Measurements from ENCODE around the gene UBTF. TPM values are rescaled to one million over a fixed set of nuclear protein-coding genes. Genes with fewer than 3 reads are reported as not detected.

The UBTF gene
- total RNA-seq, 4 donors from 2014 or later: 32.9 to 60.2 (median 41.2) TPM

DNA sequence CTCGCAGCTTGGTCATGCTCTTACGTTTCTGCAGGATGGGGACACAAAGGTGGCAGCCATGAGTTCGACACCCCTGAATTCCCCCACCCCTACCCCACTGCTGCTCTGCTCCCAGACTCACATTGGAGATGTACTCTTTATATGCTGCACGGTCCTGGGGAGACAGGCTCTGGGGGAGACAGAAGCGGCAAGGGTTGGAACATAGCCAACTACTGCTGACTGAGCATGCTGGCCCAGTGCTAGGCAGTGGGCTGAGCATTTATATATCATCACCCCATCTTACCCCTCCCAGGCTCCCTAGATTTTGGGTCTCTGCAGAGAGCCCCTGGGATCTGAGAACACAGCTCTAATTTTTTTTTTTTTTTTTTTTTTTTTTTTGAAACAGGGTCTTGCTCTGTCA lies 11.7 kb downstream of the UBTF start:
- DNase-seq (ENCODE audit: low spot score) (no peak), ATAC-seq (ENCODE audit: low FRiP score) (no peak)
- TF ChIP-seq, protein P1, sequence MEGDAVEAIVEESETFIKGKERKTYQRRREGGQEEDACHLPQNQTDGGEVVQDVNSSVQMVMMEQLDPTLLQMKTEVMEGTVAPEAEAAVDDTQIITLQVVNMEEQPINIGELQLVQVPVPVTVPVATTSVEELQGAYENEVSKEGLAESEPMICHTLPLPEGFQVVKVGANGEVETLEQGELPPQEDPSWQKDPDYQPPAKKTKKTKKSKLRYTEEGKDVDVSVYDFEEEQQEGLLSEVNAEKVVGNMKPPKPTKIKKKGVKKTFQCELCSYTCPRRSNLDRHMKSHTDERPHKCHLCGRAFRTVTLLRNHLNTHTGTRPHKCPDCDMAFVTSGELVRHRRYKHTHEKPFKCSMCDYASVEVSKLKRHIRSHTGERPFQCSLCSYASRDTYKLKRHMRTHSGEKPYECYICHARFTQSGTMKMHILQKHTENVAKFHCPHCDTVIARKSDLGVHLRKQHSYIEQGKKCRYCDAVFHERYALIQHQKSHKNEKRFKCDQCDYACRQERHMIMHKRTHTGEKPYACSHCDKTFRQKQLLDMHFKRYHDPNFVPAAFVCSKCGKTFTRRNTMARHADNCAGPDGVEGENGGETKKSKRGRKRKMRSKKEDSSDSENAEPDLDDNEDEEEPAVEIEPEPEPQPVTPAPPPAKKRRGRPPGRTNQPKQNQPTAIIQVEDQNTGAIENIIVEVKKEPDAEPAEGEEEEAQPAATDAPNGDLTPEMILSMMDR (IDR thresholded peaks at IDR 0.05): no peak

GRCh38 chr17:44207319-44207718 lies 12.2 kb downstream of the UBTF start:
- DNase-seq (ENCODE audit: low spot score) (no peak), ATAC-seq (ENCODE audit: low FRiP score) (no peak)
- TF ChIP-seq, protein P1 (IDR thresholded peaks at IDR 0.05): no peak

GRCh38 chr17:44206825-44207155 lies 12.7 kb downstream of the UBTF start:
- no peak for DNase-seq (ENCODE audit: low spot score)
- no peak for ATAC-seq (ENCODE audit: low FRiP score)
- TF ChIP-seq, protein P1 (IDR thresholded peaks at IDR 0.05): no peak

DNA sequence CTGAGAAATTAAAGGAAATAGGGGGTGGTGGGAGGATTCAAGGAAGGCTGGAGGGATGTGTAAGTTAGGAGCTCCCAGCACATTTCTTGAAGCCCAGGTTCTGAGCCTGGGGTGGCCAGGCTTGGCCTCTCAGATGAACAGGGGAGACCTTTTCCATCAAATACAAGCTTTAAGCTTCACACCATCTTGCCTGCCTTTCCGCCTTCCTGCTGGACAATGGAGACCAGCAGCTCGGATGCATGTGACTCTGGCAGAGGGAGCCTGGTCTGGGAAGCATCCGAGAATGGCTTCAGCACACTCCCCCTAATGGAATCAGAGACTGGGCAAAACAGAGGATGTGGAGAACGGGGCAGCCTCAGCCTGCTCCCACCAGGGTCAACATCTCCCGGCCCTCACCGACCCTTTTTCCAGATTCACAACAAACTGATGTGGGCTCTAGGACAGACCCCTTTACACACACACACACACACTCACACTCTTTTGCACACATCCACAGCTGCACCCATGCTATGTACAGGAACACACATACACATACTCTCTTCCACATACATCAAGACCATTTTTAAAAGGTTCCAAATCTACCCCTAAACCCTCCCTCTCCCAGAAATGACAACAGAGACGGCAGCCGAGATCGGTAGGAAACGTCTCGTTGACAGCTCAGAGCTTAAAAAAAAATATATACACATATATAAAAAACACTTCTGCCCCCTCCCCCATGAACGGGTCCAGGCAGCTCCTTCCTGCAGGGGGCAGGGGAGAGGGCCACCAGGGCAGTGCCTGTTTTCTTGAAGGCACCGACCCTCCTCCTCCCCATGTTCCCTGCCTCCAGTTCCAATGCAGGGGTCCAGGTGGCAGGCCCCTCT lies 13.3 kb downstream of the UBTF start:
- DNase-seq (ENCODE audit: low spot score) (no peak), ATAC-seq (ENCODE audit: low FRiP score) (no peak)
- TF ChIP-seq, protein P1 (IDR thresholded peaks at IDR 0.05): no peak

GRCh38 chr17:44204441-44204882 lies 15.0 kb downstream of the UBTF start:
- no peak for DNase-seq (ENCODE audit: low spot score)
- ATAC-seq (ENCODE audit: low FRiP score): peak; percentile 5
- TF ChIP-seq, protein P1 (IDR thresholded peaks at IDR 0.05): no peak

GRCh38 chr17:44203731-44204440 lies 15.6 kb downstream of the UBTF start:
- ATAC-seq (ENCODE audit: low FRiP score) (no peak), DNase-seq (ENCODE audit: low spot score) (no peak)
- TF ChIP-seq, protein P1 (IDR thresholded peaks at IDR 0.05): peak in 1 of 3 donors; percentile 41

All from omental fat pad (tissue), 4 donors.